HepG2 (cell line): ENCODE results near the gene A1CF. TPM values are rescaled to one million over a fixed set of nuclear protein-coding genes. Genes with fewer than 3 reads are reported as not detected.
"Not testable (repeated sequence)": the region's sequence is repeated elsewhere in the genome, so short reads cannot be mapped to it uniquely, and the experiment has no call there.

Experiments
- ATAC-seq: fragments of 200-7000 bp; cut with Tn5 transposase; 3 replicates; pipeline ENCODE4 v1.9.1; 2020; ENCODE audit warnings: mild to moderate bottlenecking, moderate library complexity
- BruUV-seq: library from RNA; stranded (reverse); fragments of 400-500 nt; replicated peaks from 2 replicates; lab custom pipeline; 2021; lab: Mats Ljungman, UMichigan
- CTCF ChIA-PET: fragments of 300-600 bp; formaldehyde crosslinking; extraction: SDS; loops from one replicate; lab custom pipeline; 2021; ENCODE audit warnings: low total read pairs, inconsistent platforms, low intra/inter-chr PET ratio; lab: Yijun Ruan, JAX
- POLR2A ChIA-PET: fragments of 350-600 bp; sonication (Branson Sonifier 250); formaldehyde crosslinking; loops from one replicate; lab custom pipeline; 2020; ENCODE audit warnings: antibody characterized with exemption, inconsistent platforms; lab: Yijun Ruan, JAX
- DNase-seq: peaks from one replicate; pipeline ENCODE4 v3.0.0-alpha.2; 2015; ENCODE audit warnings: low spot score
- FAIRE-seq: peaks from 3 replicates; lab custom pipeline; 2011; peaks lifted over from hg19 to GRCh38; lab: Jason Lieb, UNC
- H2AFZ ChIP-seq: one replicate; pipeline ENCODE4 v1.6.1; 2011; ENCODE audit warnings: low read length, inconsistent platforms
- H3K27ac ChIP-seq: fragments of 300-600 bp; 3 replicates; pipeline ENCODE4 v1.8.0; 2011; ENCODE audit warnings: mixed run types, mild to moderate bottlenecking, mixed read lengths, low read length, inconsistent platforms; ENCODE audit not compliant: insufficient read depth; ENCODE audit errors: extremely low read length
- H3K27me3 ChIP-seq, 2 experiments: fragments of 200-600 bp in 1 of 2; 2 replicates in 1 of 2; 3 replicates in 1 of 2; pipeline versions ENCODE4 v1.6.0 to v1.8.0; 2011; ENCODE audit warnings: low read length in 2 of 2, mild to moderate bottlenecking in 2 of 2, moderate library complexity in 2 of 2, inconsistent platforms in 1 of 2; ENCODE audit not compliant: insufficient read depth in 2 of 2, control insufficient read depth in 1 of 2
- H3K36me3 ChIP-seq, 2 experiments: fragments of 200-600 bp in 1 of 2; replicated peaks in 1 of 2; 2 replicates in 1 of 2; 3 replicates in 1 of 2; pipeline versions ENCODE4 v1.5.1 to v1.8.0; 2011; ENCODE audit warnings: low read length in 2 of 2, inconsistent platforms in 1 of 2; ENCODE audit not compliant: insufficient read depth in 2 of 2, control insufficient read depth in 1 of 2
- H3K4me1 ChIP-seq: 2 replicates; pipeline ENCODE4 v1.5.1; 2012; ENCODE audit warnings: low read length, inconsistent platforms; ENCODE audit not compliant: insufficient read depth
- H3K4me2 ChIP-seq: 2 replicates; pipeline ENCODE4 v1.6.0; 2011; ENCODE audit warnings: low read depth, low read length, inconsistent platforms
- H3K4me3 ChIP-seq, 3 experiments: fragments of 200-600 bp in 1 of 3; sonication (generic), shearing (Covaris generic) in 1 of 3; replicated peaks in 1 of 3; 2 replicates each; pipeline ENCODE4 v1.5.1; 2011 to 2016; ENCODE audit warnings: low read length in 3 of 3, inconsistent platforms in 2 of 3, low read depth in 2 of 3, mild to moderate bottlenecking in 2 of 3, control low read depth in 1 of 3, mixed read lengths in 1 of 3; ENCODE audit not compliant: insufficient read depth in 1 of 3
- H3K79me2 ChIP-seq: one replicate; pipeline ENCODE4 v1.6.1; 2011; ENCODE audit warnings: low read length, inconsistent platforms; ENCODE audit not compliant: insufficient read depth
- H3K9ac ChIP-seq: 2 replicates; pipeline ENCODE4 v1.6.0; 2011; ENCODE audit warnings: mild to moderate bottlenecking, low read depth, low read length, inconsistent platforms; ENCODE audit not compliant: insufficient read depth
- H3K9me3 ChIP-seq: 2 replicates; pipeline ENCODE4 v1.5.1; 2012; ENCODE audit warnings: mild to moderate bottlenecking, low read length
- H4K20me1 ChIP-seq: 2 replicates; pipeline ENCODE4 v1.6.0; 2011; ENCODE audit warnings: inconsistent platforms, mild to moderate bottlenecking, low read length, moderate library complexity; ENCODE audit not compliant: insufficient read depth
- FOXA1 ChIP-seq, 2 experiments: fragments of 450-650 bp in 1 of 2; sonication (generic) in 1 of 2; formaldehyde crosslinking in 1 of 2; IDR thresholded peaks; 2 replicates each; pipeline versions ENCODE4 v1.4.0 to v1.6.1; 2016 to 2020; ENCODE audit warnings: missing genetic modification reagents in 1 of 2
- FOXA3 ChIP-seq: IDR thresholded peaks from 2 replicates; pipeline ENCODE4 v1.6.1; 2016; ENCODE audit warnings: missing genetic modification reagents, missing compliant biosample characterization
- FOXO1 ChIP-seq: sonication (generic); formaldehyde crosslinking; IDR thresholded peaks from 2 replicates; pipeline ENCODE4 v1.4.0; 2020; ENCODE audit warnings: missing genetic modification reagents
- SALL1 ChIP-seq: sonication (generic); formaldehyde crosslinking; IDR thresholded peaks from 2 replicates; pipeline ENCODE4 v1.8.0; 2022; ENCODE audit warnings: mild to moderate bottlenecking, missing genetic modification reagents
- SOX13 ChIP-seq, 3 experiments: fragments of 450-650 bp in 1 of 3; sonication (generic) in 1 of 3; formaldehyde crosslinking in 1 of 3; IDR thresholded peaks in 2 of 3; conservative IDR thresholded peaks in 1 of 3; 2 replicates each; pipeline versions ENCODE4 v1.5.0 to v1.6.1; 2016 to 2020; ENCODE audit warnings: antibody characterized with exemption in 1 of 3, mild to moderate bottlenecking in 1 of 3, missing compliant biosample characterization in 1 of 3, missing genetic modification reagents in 1 of 3, moderate library complexity in 1 of 3
- ZNF281 ChIP-seq: sonication (generic); formaldehyde crosslinking; IDR thresholded peaks from 2 replicates; pipeline ENCODE4 v1.4.0; 2020; ENCODE audit warnings: missing genetic modification reagents, borderline replicate concordance
- WGBS: methylation state at CpG from one replicate; pipeline ENCODE4 v1.1.6; 2017; ENCODE audit warnings: low lambda C conversion rate; 5-methylcytosine and 5-hydroxymethylcytosine counted together
- in situ Hi-C: cut with HindIII; loops from 2 replicates; pipeline ENCODE4 v1.10.0; 2017; ENCODE audit warnings: low pct_unique_long_range_greater_than_20kb; ENCODE audit not compliant: extremely low pct_ligation_motif_present
- intact Hi-C: fragments of 100-400 bp; cut with micrococcal nuclease; formaldehyde crosslinking; loops from one replicate; pipeline ENCODE4 v1.10.0; 2022; ENCODE audit not compliant: unreplicated experiment
- polyA plus RNA-seq, 8 experiments: library from polyadenylated mRNA; depleted of rRNA in 3 of 8; stranded (reverse) in 7 of 8; unstranded in 1 of 8; fragments of >200 nt; fragmentation: Illumina TruSeq in 4 of 8; extraction: Trizol in 4 of 8; gene quantifications; 2 replicates each; pipeline versions ENCODE4 v1.2.1 to v1.2.3, GENCODE V29; 2011 to 2016; ENCODE audit warnings: low read depth in 4 of 8, missing spikeins in 1 of 8, mixed read lengths in 1 of 8; ENCODE audit not compliant: insufficient read depth in 1 of 8
- total RNA-seq, 5 experiments: library from RNA; depleted of rRNA; stranded (reverse); fragments of >200 nt; fragmentation: Illumina TruSeq; extraction: Trizol; gene quantifications; 2 replicates each; pipeline ENCODE4 v1.2.3, GENCODE V29; 2016; ENCODE audit warnings: low read depth in 1 of 5
- TF ChIP-seq, protein P1 (sequence below): IDR thresholded peaks from 2 replicates; pipeline ENCODE4 v1.6.1; 2018; ENCODE audit warnings: missing genetic modification reagents, mild to moderate bottlenecking, missing compliant biosample characterization
- TF ChIP-seq, protein P2 (sequence below): IDR thresholded peaks from 2 replicates; pipeline ENCODE4 v1.4.0; 2020; ENCODE audit warnings: mild to moderate bottlenecking, missing genetic modification reagents

Gene A1CF
- total and polyA plus RNA-seq, 2 of the 13 experiments (the other 11 are each of a cell fraction or from before 2014, with no cell fraction given) = 56.1 to 58.1 TPM

- FAIRE-seq; BruUV-seq; H3K36me3 ChIP-seq; H3K27me3 ChIP-seq; H3K79me2 ChIP-seq; H3K27ac ChIP-seq; CTCF ChIA-PET; TF ChIP-seq FOXA1, SOX13 (IDR thresholded peaks at IDR 0.05): not testable (repeated sequence)
- in situ Hi-C loops = loop anchor here (5.0 to 10.0 kb wide), 2 partner anchors 104 to 207 kb away; no protein-coding TSS in a partner anchor
- TF ChIP-seq FOXA1 (CRISPR knock-in tag; IDR thresholded peaks at IDR 0.05) (peak; percentile 38), SALL1 (CRISPR knock-in tag) (0 out of 2 replicates have a peak, but pooled peaks have one; percentile 14), ZNF281 (CRISPR knock-in tag) (peak; percentile 91), FOXA3 (peak; percentile 42; the same call in 1 of the 2 replicates), SOX13 (CRISPR knock-in tag; conservative IDR thresholded peaks at IDR 0.05 in 1 of 2, IDR thresholded peaks at IDR 0.05 in 1 of 2) (0 out of 4 replicates have a peak, but pooled peaks of 1 of the 2 experiments have one; percentile 10), FOXO1 (0 out of 2 replicates have a peak, but pooled peaks have one; percentile 14)
- TF ChIP-seq, protein P1, sequence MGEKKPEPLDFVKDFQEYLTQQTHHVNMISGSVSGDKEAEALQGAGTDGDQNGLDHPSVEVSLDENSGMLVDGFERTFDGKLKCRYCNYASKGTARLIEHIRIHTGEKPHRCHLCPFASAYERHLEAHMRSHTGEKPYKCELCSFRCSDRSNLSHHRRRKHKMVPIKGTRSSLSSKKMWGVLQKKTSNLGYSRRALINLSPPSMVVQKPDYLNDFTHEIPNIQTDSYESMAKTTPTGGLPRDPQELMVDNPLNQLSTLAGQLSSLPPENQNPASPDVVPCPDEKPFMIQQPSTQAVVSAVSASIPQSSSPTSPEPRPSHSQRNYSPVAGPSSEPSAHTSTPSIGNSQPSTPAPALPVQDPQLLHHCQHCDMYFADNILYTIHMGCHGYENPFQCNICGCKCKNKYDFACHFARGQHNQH (CRISPR knock-in tag) = 0 out of 2 replicates have a peak, but pooled peaks have one; percentile 21
- TF ChIP-seq, protein P2, sequence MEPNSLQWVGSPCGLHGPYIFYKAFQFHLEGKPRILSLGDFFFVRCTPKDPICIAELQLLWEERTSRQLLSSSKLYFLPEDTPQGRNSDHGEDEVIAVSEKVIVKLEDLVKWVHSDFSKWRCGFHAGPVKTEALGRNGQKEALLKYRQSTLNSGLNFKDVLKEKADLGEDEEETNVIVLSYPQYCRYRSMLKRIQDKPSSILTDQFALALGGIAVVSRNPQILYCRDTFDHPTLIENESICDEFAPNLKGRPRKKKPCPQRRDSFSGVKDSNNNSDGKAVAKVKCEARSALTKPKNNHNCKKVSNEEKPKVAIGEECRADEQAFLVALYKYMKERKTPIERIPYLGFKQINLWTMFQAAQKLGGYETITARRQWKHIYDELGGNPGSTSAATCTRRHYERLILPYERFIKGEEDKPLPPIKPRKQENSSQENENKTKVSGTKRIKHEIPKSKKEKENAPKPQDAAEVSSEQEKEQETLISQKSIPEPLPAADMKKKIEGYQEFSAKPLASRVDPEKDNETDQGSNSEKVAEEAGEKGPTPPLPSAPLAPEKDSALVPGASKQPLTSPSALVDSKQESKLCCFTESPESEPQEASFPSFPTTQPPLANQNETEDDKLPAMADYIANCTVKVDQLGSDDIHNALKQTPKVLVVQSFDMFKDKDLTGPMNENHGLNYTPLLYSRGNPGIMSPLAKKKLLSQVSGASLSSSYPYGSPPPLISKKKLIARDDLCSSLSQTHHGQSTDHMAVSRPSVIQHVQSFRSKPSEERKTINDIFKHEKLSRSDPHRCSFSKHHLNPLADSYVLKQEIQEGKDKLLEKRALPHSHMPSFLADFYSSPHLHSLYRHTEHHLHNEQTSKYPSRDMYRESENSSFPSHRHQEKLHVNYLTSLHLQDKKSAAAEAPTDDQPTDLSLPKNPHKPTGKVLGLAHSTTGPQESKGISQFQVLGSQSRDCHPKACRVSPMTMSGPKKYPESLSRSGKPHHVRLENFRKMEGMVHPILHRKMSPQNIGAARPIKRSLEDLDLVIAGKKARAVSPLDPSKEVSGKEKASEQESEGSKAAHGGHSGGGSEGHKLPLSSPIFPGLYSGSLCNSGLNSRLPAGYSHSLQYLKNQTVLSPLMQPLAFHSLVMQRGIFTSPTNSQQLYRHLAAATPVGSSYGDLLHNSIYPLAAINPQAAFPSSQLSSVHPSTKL (CRISPR knock-in tag) = 0 out of 2 replicates have a peak, but pooled peaks have one; percentile 27
- TF ChIP-seq, all 625 proteins: peak for 8; not testable (repeated sequence) for 617
- intact Hi-C loops = loop anchor here (2.0 kb wide), 1 partner anchor 21 kb away; no protein-coding TSS in a partner anchor
- POLR2A ChIA-PET, H3K9ac ChIP-seq, ATAC-seq, DNase-seq, H3K9me3 ChIP-seq, H4K20me1 ChIP-seq, H2AFZ ChIP-seq: not testable (repeated sequence)
- WGBS = 0% methylated on average over 3 of the region's 5 CpGs
- Histone ChIP-seq H3K4me3 (peak overlapping the region in 1 of 3 experiments; percentile 21; a peak in 1 of 6 replicates), H3K4me2 (peak overlapping the region; percentile 49), H3K4me1 (peaks cover 22% of the 10 kb centered on the region)
Measured at GRCh38 chr10:50787962-50788361, 97.5 kb downstream of the A1CF start.

- H3K4me1 ChIP-seq, intact Hi-C loops, H3K27ac ChIP-seq, BruUV-seq, H3K36me3 ChIP-seq, H3K4me2 ChIP-seq, ATAC-seq, H4K20me1 ChIP-seq, H3K9me3 ChIP-seq, FAIRE-seq, H3K9ac ChIP-seq, POLR2A ChIA-PET, DNase-seq, H2AFZ ChIP-seq, CTCF ChIA-PET, H3K79me2 ChIP-seq, H3K27me3 ChIP-seq, H3K4me3 ChIP-seq: not testable (repeated sequence)
- in situ Hi-C loops = loop anchor here (10.0 kb wide), 1 partner anchor 213 kb away; no protein-coding TSS in a partner anchor
Measured at GRCh38 chr10:50782017-50782416, 103.4 kb downstream of the A1CF start.
